Motor neuron (in vitro differentiated cells): Measurements from ENCODE around the gene ALDH9A1. TPM values are rescaled to one million over a fixed set of nuclear protein-coding genes. Genes with fewer than 3 reads are reported as not detected.
"Not testable (repeated sequence)": the region's sequence is repeated elsewhere in the genome, so short reads cannot be mapped to it uniquely, and the experiment has no call there.

Experiments used
- ATAC-seq, 8 experiments: fragments of 200-7000 bp; cut with Tn5 transposase; replicated peaks in 6 of 8; 2 replicates each; pipeline ENCODE4 v1.8.0; 2021; ENCODE audit warnings: mild to moderate bottlenecking in 8 of 8, moderate library complexity in 8 of 8
- H3K27ac ChIP-seq, 2 donors: fragments of 250-450 bp; sonication (Bioruptor Pico); 2 replicates each; pipeline ENCODE4 v1.9.0; 2021; ENCODE audit warnings: antibody characterized with exemption in 2 of 2, mild to moderate bottlenecking in 2 of 2, moderate library complexity in 1 of 2
- H3K4me1 ChIP-seq, 2 donors: fragments of 250-450 bp; sonication (Bioruptor Pico); replicated peaks in 1 of 2; 2 replicates each; pipeline ENCODE4 v1.6.1; 2021; ENCODE audit warnings: antibody characterized with exemption in 2 of 2, mild to moderate bottlenecking in 2 of 2, moderate library complexity in 1 of 2
- H3K4me3 ChIP-seq, 5 donors: fragments of 250-450 bp; sonication (Bioruptor Pico); 2 replicates each; pipeline ENCODE4 v1.9.0; 2021; ENCODE audit warnings: antibody characterized with exemption in 5 of 5, mild to moderate bottlenecking in 5 of 5, moderate library complexity in 4 of 5
- WGBS, 10 experiments: fragments of 450-650 bp; shearing (Covaris generic); methylation state at CpG; one replicate each; pipeline ENCODE4 v1.0.0; 2022; 5-methylcytosine and 5-hydroxymethylcytosine counted together
- in situ Hi-C, 9 experiments: fragments of 400-800 bp; cut with MboI; loops; one replicate each; pipeline ENCODE4 v1.15.0; 2021; ENCODE audit warnings: low sequenced_read_pairs in 9 of 9, low pct_unique_long_range_greater_than_20kb in 2 of 9; ENCODE audit not compliant: unreplicated experiment in 9 of 9
- total RNA-seq, 8 experiments: library from RNA; unstranded; fragments of 300-600 nt; gene quantifications; 2 replicates each; pipeline versions ENCODE4 v1.2.3 to v1.2.4, GENCODE V29; 2022

ALDH9A1 gene
- total RNA-seq, 8 experiments from 2014 or later: 23.3 to 69.0 (median 41.5) TPM

DNA sequence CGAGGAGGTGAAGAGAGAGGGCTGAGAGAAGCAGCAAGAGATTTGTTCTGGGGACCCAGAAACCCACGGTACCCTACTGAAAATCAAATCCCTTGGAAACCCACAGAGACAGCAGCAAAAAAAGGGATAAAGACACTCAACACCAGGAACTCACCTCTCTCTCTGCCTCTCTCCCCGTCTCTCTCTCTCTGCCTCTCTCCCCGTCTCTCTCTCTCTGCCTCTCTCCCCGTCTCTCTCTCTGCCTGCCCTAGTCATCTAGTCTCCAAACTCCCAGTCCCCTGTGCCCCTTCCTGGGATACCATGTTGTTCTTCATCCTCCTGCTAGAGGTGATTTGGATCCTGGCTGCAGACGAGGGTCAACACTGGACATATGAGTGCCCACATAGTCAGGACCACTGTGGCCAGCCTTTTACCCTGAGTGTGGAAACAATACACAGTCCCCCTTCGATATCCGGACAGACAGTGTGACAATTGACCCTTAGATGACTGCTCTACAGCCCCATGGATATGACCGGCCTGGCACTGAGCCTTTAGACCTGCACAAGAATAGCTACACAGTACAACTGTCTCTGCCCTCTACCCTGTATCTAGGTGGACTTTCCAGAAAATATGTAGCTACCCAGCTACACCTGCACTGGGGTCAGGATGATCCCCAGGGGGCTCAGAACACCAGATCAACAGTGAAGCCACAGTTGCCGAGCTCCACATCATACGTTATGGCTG, 9.8 kb upstream of the ALDH9A1 start:
- H3K4me1 ChIP-seq: no peaks in the 10 kb centered on the region
- no peak overlapping the region for H3K4me3 ChIP-seq
- in situ Hi-C loops: loop anchor here in 2 of 9 experiments (25.0 kb wide), 1 partner anchor 204 kb away; no protein-coding TSS in a partner anchor
- no peak for ATAC-seq
- no peak overlapping the region for H3K27ac ChIP-seq
- WGBS, 10 experiments: 7 to 92% (median 69%) methylated on average over 2 to 9 of the region's 11 CpGs

DNA sequence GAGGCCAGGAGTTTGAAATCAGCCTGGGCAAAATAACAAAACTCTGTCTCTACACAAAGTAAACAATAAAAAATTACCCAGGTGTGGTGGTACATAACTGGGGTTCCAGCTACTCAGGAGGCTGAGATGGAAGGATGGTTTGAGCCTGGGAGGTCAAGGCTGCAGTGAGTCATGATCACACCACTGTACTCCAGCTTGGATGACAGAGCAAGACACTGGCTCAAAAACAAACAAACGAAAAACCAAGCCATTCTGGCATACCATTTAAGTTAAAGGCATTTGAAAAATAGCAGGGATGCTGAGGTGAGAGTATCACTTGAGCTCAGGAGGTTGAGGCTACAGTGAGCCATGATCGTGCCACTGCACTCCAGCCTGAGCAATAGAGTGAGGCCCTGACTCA, 5.3 kb upstream of the ALDH9A1 start:
- H3K4me3 ChIP-seq: no peak overlapping the region
- in situ Hi-C loops: loop anchor here in 2 of 9 experiments (25.0 kb wide), 1 partner anchor 209 kb away; no protein-coding TSS in a partner anchor
- H3K4me1 ChIP-seq: no peaks in the 10 kb centered on the region
- 0 to 86% (median 50%) methylated on average over 1 to 2 of the region's 2 CpGs for WGBS, 10 experiments
- no peak overlapping the region for H3K27ac ChIP-seq
- ATAC-seq: no peak

DNA sequence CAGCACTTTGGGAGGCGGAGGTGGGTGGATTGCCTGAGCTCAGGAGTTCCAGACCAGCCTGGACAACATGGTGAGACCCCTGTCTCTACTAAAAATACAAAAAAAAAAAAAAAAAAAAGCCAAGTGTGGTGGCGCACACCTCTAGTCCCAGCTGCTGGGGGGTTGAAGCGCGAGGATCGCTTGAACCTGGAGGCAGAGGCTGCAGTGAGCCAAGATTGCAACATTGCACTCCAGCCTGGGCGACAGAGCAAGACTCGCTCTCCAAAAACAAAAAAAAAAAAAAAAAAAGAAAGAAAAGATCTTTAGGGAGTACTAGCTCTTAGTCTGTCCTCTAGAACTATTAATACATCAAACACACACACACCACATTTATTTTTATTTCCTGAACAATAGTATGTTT, 3.6 kb upstream of the ALDH9A1 start:
- not testable (repeated sequence) for H3K27ac ChIP-seq, H3K4me1 ChIP-seq, H3K4me3 ChIP-seq, ATAC-seq
- in situ Hi-C loops: loop anchor here in 2 of 9 experiments (25.0 kb wide), 1 partner anchor 210 kb away; no protein-coding TSS in a partner anchor
- WGBS, 10 experiments: 69 to 100% (median 89%) methylated on average over 2 to 6 of the region's 7 CpGs; no CpG with 5 or more reads in 4 of the 10 experiments

DNA sequence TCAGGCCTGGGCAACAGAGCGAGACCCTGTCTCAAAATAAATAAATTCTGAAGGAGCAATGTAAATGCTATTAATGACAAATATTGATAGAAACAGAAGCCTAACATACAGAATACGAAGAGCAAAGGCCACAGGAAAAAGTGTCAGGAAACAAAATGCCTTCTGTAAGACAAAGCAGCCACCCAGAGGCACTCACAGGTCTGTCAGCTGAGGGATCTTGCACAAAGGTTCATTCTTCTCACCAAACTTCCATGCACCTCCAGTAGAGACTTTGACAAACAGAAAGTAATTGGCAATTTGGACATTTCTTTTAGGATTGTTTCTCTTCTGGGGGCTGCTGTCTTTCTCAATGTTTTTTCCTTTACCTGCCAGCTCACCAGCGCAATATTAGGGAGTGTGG, 1.2 kb upstream of the ALDH9A1 start:
- Histone ChIP-seq H3K27ac (no peak overlapping the region), H3K4me1 (peaks cover 3 to 11% of the 10 kb centered on the region in 2 donors), H3K4me3 (no peak overlapping the region)
- 55 to 100% (median 92%) methylated on average over 1 to 3 of the region's 3 CpGs; no CpG with 5 or more reads in 1 of the 10 experiments for WGBS, 10 experiments
- no peak for ATAC-seq
- in situ Hi-C loops: no loop called here

DNA sequence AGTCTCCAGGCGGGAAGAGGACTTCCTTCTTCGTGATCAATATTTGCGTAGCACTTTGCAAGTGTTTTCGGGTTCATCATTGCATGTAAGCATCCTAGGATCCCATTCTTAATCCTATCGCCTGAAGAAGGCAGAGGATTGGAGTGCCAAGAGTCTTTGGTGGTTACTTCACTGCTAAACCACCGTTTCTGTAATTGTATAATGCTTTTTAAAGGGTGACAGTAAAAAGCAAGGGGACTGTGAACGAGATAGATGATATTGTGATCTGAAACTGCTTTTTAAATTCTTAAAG, 345 bp upstream of the ALDH9A1 start:
- Histone ChIP-seq H3K27ac (peak overlapping the region; percentile 89 to 92), H3K4me3 (peak overlapping the region; percentile 47 to 89 (median 74)), H3K4me1 (peaks cover 3 to 11% of the 10 kb centered on the region in 2 donors)
- in situ Hi-C loops: no loop called here
- ATAC-seq: no peak
- WGBS, 10 experiments: 0 to 24% (median 2%) methylated on average over 1 to 6 of the region's 7 CpGs; no CpG with 5 or more reads in 1 of the 10 experiments

DNA sequence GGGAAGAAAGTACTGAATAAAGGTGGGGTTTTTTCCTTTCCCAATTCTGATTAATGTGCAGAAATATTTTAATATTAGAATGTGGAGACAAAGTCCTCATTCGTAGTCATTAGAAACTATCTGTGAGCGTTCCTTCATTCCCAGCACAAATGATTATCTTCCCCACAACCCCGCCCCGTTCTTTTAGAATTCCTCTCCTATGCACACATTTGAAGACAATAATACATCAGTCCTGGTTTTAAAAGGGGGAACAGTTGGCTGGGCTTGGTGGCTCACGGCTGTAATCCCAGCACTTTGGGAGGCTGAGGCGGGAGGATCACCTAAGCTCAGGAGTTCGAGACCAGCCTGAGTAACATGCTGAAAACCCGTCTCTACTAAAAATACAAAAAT, 876 bp downstream of the ALDH9A1 start:
- WGBS, 10 experiments: 0 to 76% (median 24%) methylated on average over 3 to 8 of the region's 8 CpGs
- peak in 2 of 8 experiments; percentile 1 for ATAC-seq

DNA sequence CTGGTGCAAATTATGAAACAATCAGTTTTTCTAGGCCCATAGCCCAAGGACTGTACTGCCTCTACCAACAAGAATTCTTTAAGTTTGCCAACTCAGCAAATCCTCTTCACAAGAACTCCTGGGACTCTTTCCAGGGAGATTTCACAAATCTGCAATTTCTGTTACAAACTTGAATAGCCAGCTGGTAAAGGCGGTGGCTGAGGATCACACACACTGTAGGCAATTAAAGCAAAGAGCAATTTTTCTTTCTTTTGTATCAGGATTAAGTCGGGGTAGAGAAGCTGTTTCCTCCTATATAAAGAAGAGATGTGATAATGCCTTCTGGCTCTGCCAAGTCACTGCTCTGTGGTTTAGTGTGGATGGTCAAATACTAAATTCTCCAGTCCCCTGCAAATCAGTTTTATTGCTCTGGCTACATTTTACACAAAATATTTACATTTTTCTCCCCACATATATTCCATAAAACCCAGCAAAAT, 1.7 kb downstream of the ALDH9A1 start:
- Histone ChIP-seq H3K27ac (no peak overlapping the region), H3K4me1 (peaks cover 3 to 11% of the 10 kb centered on the region in 2 donors), H3K4me3 (peak overlapping the region in 3 of 5 donors; percentile 47 to 89 (median 59))
- in situ Hi-C loops: no loop called here
- peak in 3 of 8 experiments; percentile 2 to 14 (median 5) for ATAC-seq
- WGBS, 10 experiments: 0 to 60% (median 25%) methylated on average over 1 to 2 of the region's 2 CpGs

More for the DNA sequence above, 876 bp downstream of the ALDH9A1 start:
- Histone ChIP-seq H3K4me3 (peak overlapping the region; percentile 47 to 89 (median 74)), H3K27ac (peak overlapping the region in 1 of 2 donors; percentile 92), H3K4me1 (peaks cover 3 to 11% of the 10 kb centered on the region in 2 donors)
- in situ Hi-C loops: no loop called here

DNA sequence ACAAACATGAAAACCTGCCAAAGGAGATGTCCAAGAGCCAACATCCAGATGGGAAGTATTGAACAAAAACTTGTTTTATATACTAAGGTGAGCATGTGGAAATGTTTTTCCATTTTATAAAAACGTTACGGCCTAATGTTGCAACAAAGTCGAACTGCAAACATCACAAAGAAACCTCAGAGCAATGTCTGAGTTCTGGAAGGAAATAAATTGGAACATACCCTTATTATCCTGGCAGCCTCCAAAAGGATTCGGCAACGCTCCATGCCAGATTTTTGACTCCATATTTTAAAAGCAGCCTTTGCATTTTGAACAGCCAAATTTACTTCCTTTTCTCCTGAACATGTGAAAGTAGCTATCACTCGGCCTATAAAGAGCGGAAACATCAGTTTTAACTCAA, 3.3 kb downstream of the ALDH9A1 start:
- in situ Hi-C loops: no loop called here
- ATAC-seq: no peak
- no peak overlapping the region for H3K27ac ChIP-seq
- peaks cover 3 to 11% of the 10 kb centered on the region in 2 donors for H3K4me1 ChIP-seq
- no peak overlapping the region for H3K4me3 ChIP-seq
- 13 to 100% (median 96%) methylated on average over 3 to 7 of the region's 7 CpGs for WGBS, 10 experiments

DNA sequence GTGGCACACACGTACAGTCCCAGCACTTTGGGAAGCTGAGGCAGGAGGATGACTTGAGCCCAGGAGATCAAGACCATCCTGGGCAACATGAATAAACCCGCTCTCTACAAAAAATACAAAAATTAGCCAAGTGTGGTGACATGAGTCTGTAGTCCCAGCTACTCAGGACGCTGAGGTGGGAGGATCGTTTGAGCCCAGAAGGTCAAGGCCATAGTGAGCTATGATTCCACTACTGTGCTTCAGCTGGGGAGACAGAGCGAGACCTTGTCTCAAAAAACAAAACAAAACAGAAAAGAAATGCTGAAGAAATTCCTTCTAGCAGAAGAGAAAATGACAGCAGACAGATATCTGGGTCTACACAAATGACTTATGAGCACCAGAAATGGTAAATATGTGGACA, 10.3 kb downstream of the ALDH9A1 start:
- no peak for ATAC-seq
- no peaks in the 10 kb centered on the region for H3K4me1 ChIP-seq
- no peak overlapping the region for H3K4me3 ChIP-seq
- H3K27ac ChIP-seq: no peak overlapping the region
- 87 to 100% (median 100%) methylated on average over 1 to 5 of the region's 5 CpGs for WGBS, 10 experiments
- in situ Hi-C loops: no loop called here

DNA sequence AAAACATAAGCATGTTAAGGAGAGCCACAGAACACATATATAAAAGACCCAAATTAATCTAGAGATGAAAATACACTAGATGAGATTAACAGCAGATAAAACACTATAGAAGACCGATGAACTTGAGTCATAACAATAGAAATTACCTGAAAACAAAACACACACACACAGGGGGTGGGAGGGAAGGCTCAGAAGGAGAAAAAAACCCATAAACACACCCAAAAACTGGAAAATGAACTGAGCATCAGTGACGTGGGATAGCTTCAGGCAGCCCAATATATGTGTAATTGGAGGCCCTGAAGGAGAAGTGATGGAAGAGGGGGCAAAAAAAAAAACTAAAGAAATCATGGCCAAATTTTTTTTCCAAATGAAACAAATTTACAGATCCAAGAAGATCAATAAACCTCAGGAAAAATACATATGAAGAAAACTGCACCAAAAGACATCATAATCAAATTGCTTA, 11.4 kb downstream of the ALDH9A1 start:
- H3K4me1 ChIP-seq: no peaks in the 10 kb centered on the region
- in situ Hi-C loops: no loop called here
- H3K27ac ChIP-seq: no peak overlapping the region
- no peak for ATAC-seq
- no peak overlapping the region for H3K4me3 ChIP-seq
- 60 to 95% (median 91%) methylated on average over 1 to 2 of the region's 2 CpGs for WGBS, 10 experiments

DNA sequence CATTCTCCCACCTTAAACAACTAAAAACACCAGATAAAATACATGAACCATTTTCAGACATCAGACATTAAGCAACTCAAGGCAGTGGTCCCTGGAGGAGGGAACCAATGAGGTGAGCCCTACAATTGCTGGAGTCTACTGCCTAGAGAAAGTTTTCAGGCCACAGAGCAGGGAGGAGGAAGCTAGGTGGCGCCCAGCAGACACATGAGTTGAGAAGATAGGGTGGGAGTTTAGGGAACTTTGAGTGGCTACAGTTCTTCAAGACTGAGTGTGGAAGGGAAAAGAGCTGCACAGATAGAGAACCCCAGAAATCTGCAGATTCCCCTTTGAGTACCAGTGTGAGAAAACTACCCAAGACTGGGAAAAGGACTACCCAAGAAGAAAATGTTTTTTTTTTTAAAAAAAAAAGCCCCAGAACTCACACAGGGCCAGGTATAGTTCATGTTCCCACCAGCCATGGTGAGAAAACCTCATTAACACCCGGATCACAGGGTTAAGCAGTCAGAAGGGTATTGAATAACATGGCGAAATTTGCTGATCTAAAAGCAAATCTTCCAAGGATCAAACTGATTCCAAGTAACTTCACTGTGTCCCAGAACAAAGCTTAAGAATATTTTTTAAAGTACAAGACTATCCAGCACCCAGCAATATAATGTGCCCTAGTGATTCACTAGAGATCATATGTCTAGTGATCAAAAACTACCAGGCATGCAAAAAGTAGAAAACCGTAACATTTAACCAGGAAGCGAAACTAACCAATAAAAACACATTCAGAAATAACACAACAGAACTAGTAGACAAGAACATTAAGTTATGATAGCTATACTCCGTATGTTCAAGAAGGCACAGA, 12.0 kb downstream of the ALDH9A1 start:
- no peaks in the 10 kb centered on the region for H3K4me1 ChIP-seq
- in situ Hi-C loops: no loop called here
- no peak overlapping the region for H3K27ac ChIP-seq
- no peak overlapping the region for H3K4me3 ChIP-seq
- 65 to 98% (median 80%) methylated on average over 2 to 6 of the region's 6 CpGs for WGBS, 10 experiments
- peak in 2 of 8 experiments; percentile 23 to 33 for ATAC-seq

DNA sequence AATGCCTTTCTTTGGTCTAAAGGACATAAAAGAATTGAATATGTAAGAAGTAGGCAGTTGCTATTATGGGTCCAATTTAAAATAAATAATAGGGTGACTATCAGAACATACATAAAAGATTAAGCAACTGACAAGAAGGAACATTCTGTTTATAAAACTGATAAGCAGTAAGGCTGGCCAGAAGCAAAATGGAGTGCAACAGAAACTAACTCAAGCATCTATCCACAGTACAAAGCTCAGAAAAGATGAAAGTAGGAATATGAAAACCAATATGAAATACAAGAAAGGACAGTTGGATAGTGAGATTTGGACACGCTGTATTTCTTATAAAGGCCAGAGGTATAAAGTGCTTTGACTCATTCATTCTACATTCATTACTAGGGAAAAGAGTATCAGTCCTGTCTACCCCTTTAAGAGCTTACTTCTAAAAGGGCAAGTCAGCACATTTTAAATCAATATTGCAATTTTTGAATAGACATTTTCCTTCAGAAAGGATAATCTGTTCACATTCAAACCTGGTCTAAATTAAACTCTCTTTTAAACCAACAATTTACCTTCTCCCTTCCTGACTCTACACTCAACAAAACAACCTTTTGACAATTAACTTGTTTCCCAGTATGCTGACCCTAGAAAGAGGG, 14.4 kb downstream of the ALDH9A1 start:
- ATAC-seq: no peak
- in situ Hi-C loops: no loop called here
- WGBS, 10 experiments: 0 to 75% (median 20%) methylated on average over 1 of the region's 1 CpG; no CpG with 5 or more reads in 1 of the 10 experiments
- Histone ChIP-seq H3K4me3 (no peak overlapping the region), H3K4me1 (no peaks in the 10 kb centered on the region), H3K27ac (no peak overlapping the region)

DNA sequence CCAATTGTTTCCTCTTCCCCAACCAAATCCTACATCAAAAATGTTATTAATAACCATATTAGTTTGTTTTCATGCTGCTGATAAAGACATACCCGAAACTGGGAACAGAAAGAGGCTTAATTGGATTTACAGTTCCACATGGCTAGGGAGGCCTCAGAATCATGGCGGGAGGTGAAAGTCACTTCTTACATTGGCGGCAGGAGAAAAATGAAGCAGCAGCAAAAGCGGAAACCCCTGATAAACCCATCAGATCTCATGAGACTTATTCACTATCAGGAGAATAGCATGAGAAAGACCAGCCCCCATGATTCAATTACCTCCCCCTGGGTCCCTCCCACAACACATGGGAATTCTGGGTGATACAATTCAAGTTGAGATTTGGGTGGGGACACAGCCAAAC, 17.6 kb downstream of the ALDH9A1 start:
- ATAC-seq, H3K4me1 ChIP-seq, H3K4me3 ChIP-seq, H3K27ac ChIP-seq, in situ Hi-C loops: not testable (repeated sequence)
- 80 to 100% (median 99%) methylated on average over 1 to 4 of the region's 4 CpGs; no CpG with 5 or more reads in 2 of the 10 experiments for WGBS, 10 experiments
